Embryonic facial prominence (tissue), 1 donor: ENCODE measurements around the gene NPLOC4.

ENCODE experiments used
- DNase-seq: peaks from one replicate; pipeline ENCODE4 v3.0.0-alpha.2; 2016; ENCODE audit errors: extremely low spot score

The NPLOC4 gene

DNA sequence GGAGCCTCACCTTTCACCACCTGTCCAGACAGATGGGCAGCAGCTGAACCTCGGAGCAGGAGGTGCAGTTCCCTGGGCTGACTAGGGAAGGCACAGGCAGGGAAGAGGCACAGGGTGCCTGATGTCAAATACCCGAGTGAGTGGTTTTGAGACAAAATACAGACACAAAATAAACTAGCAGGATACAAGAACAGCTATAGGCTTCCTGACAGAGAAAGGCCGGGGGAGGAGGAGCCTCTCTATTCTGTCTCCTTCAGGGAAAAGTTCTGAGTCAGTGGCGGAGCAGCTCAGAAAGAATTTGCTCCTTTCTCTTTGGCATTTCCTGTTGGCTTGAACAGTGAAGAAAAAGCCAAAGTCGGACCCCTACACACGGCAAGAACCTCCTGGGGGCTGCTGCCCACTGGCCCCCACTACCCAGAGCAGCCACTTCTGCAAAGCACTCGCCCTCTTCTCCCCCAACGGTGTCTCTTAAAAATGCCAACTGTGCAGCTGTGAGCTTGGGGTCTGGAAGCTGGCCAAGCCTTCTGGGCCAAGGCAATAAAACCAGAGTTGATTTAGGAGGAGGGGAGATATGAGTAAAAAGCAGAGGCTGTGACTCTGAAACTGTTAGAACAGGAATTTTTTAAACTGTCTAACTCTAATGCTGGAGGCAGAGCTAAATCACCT, 70.3 kb downstream of the NPLOC4 start:
- peak; percentile 58 for DNase-seq

GRCh38 chr17:81565231-81565630, 71.7 kb downstream of the NPLOC4 start:
- DNase-seq = no peak

- no peak for DNase-seq
Observed at GRCh38 chr17:81564778-81565177, 72.1 kb downstream of the NPLOC4 start.

GRCh38 chr17:81563861-81564586, 72.9 kb downstream of the NPLOC4 start:
- no peak for DNase-seq

DNA sequence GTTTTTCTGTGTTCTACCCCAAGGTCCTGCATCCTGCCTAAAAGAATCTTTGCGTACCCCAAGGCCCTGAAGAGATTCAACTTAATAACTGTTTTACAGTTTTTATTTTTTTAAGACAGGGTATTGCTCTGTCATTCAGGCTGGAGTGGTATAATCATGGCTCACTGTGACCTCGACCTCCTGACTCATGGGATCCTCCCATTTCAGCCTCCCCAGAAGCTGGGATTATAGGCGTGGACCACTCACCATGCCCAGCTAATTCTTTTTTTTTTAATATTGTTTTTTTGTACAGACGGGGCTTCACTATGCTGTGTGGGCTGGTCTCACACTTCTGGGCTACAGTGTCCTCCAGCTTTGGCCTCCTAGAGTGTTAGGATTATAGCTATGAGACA, 75.4 kb downstream of the NPLOC4 start:
- DNase-seq = no peak

- DNase-seq = no peak
Observed at GRCh38 chr17:81558941-81559806, 77.7 kb downstream of the NPLOC4 start.

GRCh38 chr17:81558115-81558468, 78.8 kb downstream of the NPLOC4 start:
- no peak for DNase-seq

- no peak for DNase-seq
Observed at GRCh38 chr17:81557276-81558114, 79.4 kb downstream of the NPLOC4 start.

DNA sequence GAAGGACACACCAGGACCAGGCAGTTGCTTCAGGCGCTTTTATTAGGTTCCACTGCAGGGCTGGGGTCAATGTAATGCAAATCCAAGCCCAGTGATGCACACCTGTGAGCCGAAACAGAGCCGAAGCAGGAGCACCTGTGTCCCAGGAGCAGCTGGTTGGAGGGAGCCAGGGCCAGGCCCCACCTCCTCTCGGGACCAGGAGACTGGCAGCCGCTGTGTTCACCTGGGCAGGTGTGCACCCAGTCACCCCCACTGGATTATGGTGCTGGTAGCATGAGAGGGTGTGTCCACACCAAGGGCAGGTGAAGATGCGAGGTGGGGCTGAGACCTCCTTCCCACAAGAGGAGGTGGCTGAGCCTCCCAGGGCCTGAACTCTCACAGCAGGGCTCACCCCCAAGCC, 80.0 kb downstream of the NPLOC4 start:
- no peak for DNase-seq

GRCh38 chr17:81556175-81556691, 80.7 kb downstream of the NPLOC4 start:
- DNase-seq = no peak

DNA sequence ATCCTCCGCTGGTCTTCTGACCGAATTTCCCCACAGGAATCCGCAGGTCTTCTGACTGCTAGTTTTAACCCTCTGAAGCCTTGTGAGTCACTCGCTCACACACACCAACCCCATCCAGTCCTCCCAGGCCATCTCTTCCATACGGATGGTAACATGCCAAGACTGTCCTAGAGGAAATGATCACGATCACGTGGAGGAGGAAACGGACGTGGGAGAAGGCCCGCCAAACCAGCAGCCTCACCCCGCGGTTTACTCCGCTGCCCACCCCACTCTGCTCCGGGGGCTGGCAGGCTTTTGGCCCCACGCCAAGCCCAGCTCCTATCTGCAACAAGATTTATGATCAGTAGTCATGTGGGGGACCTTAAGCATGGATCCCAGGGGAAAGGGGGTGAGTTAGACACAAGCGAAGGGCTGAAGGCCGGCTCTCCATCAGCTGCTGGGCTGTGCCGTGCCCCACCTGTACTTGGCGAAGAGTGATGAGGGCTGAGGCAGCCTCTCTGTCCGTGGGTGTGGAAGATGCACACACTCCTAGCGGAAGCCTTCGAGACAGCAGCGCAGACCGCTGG, 83.2 kb downstream of the NPLOC4 start:
- DNase-seq = no peak

DNA sequence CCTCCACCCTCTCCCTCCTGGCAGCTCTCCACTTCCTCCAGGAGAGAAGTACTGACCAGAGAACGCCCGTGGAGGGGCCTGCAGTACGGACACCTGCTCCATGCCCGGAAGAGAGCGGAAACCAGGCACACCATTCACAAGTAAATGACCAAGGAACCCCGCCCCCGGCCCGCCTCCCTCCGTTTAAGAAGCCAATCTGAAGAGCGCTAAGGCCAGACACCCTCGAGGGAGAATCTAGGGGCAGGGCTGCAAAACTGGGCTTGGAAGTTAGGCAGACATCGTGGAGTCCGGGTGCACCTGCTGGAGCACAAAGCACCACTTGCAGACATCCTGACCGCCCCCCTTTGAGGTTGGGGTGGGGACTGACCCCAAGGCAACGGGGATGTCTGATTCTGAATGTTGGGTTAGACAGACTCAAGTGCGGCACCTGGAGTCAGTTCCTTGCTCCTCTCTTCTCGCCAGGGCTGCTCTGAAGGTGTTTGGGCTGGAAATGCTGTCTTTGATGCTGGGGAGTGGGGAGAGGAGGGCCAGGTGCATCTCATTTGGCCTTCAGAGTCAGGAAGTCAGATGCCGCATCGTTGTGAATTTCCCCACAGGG, 83.8 kb downstream of the NPLOC4 start:
- no peak for DNase-seq

- DNase-seq = no peak
Observed at GRCh38 chr17:81552244-81553017, 84.5 kb downstream of the NPLOC4 start, which contains the start of gene FAAP100. Gene FAAP100 (minus strand): TSS chr17:81552353. CDS start chr17:81552330, 23 bp downstream.

- DNase-seq = no peak
Observed at GRCh38 chr17:81551458-81552243, 85.3 kb downstream of the NPLOC4 start.

GRCh38 chr17:81550830-81551457, 86.0 kb downstream of the NPLOC4 start:
- no peak for DNase-seq

DNA sequence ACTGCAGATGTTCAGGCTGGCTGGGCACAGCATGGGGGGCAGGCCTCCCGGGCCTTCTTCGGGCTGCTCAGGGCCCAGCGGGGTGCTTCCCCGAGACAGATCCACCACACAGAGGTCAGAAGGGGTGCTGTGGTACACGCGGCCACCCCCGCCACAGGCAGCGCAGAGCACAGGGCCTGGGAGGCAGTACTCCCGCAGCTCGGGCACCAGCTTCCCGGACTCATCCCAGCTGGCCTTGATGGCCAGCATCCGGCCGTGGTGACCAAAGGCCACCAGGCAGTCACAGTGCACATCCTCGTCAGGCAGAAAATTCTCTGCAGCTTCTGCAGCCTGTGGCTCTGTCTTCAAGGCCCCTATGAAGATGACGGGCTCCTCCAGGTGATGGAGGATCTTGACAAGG, 86.6 kb downstream of the NPLOC4 start:
- no peak for DNase-seq

GRCh38 chr17:81549826-81550225, 87.1 kb downstream of the NPLOC4 start:
- no peak for DNase-seq

GRCh38 chr17:81549031-81549557, 87.8 kb downstream of the NPLOC4 start:
- no peak for DNase-seq
